ENCODE data around the gene SET.
"Not testable (repeated sequence)": the region's sequence is repeated elsewhere in the genome, so short reads cannot be mapped to it uniquely, and the experiment has no call there.

SET gene

GRCh38 chr9:128689293-128689774, 312 bp downstream of the SET start:
- DNase-seq = peak in 1 of 2 experiments; percentile 56

GRCh38 chr9:128689820-128690683, 1.0 kb downstream of the SET start:
- DNase-seq = peak; percentile 49 to 57

- no peak for DNase-seq
Observed at GRCh38 chr9:128690684-128691034, 1.6 kb downstream of the SET start.

- DNase-seq = not testable (repeated sequence)
Observed at GRCh38 chr9:128693738-128694137, 4.7 kb downstream of the SET start.

GRCh38 chr9:128694344-128694743, 5.3 kb downstream of the SET start:
- DNase-seq = no peak

GRCh38 chr9:128696923-128697707, 8.1 kb downstream of the SET start:
- no peak for DNase-seq

- DNase-seq = not testable (repeated sequence)
Observed at GRCh38 chr9:128699096-128699795, 10.2 kb downstream of the SET start.

GRCh38 chr9:128701227-128701854, 12.3 kb downstream of the SET start:
- no peak for DNase-seq

GRCh38 chr9:128702445-128702948, 13.5 kb downstream of the SET start, which contains the start of gene PKN3:
TSS of gene PKN3 (plus strand) at chr9:128702503. CDS start at chr9:128702916, 413 bp downstream.
- DNase-seq = peak; percentile 71 to 88

GRCh38 chr9:128702949-128703615, 14.1 kb downstream of the SET start:
- DNase-seq = peak; percentile 35 to 40

GRCh38 chr9:128703616-128704355, 14.8 kb downstream of the SET start:
- peak in 1 of 2 experiments; percentile 45 for DNase-seq

GRCh38 chr9:128704356-128704670, 15.3 kb downstream of the SET start:
- DNase-seq = no peak

- no peak for DNase-seq
Observed at GRCh38 chr9:128705051-128705965, 16.3 kb downstream of the SET start.

GRCh38 chr9:128706045-128706444, 17.0 kb downstream of the SET start:
- no peak for DNase-seq

GRCh38 chr9:128706671-128707381, 17.8 kb downstream of the SET start:
- DNase-seq = no peak

GRCh38 chr9:128707446-128707845, 18.4 kb downstream of the SET start:
- DNase-seq = no peak

- no peak for DNase-seq
Observed at GRCh38 chr9:128712451-128713410, 23.7 kb downstream of the SET start.

- no peak for DNase-seq
Observed at GRCh38 chr9:128713411-128713780, 24.4 kb downstream of the SET start.

All from stimulated activated CD4-positive, alpha-beta T cell treated with anti-CD3 and anti-CD28 coated beads, Interleukin-4, amount 100 ng/mL, for 4 hours (primary cell).